GM12878 (cell line): ENCODE data around the gene TNKS1BP1. TPM values are rescaled to one million over a fixed set of nuclear protein-coding genes. Genes with fewer than 3 reads are reported as not detected.
A peak's percentile ranks its signal among the peaks of the same experiment; 100 is the strongest.

Experiments used
- ATAC-seq: fragments of 200-7000 bp; cut with Tn5 transposase; 3 replicates; pipeline ENCODE4 v1.9.1; 2020; ENCODE audit warnings: mild to moderate bottlenecking, moderate library complexity
- BruUV-seq: library from RNA; stranded (reverse); fragments of 400-500 nt; replicated peaks from 2 replicates; lab custom pipeline; 2021; lab: Mats Ljungman, UMichigan
- CTCF ChIA-PET: fragments of 300-600 bp; sonication (Branson Sonifier 250); formaldehyde crosslinking; extraction: SDS; loops from one replicate; lab custom pipeline; 2021; ENCODE audit warnings: inconsistent platforms; lab: Yijun Ruan, JAX
- POLR2A ChIA-PET: fragments of 350-600 bp; formaldehyde crosslinking; extraction: SDS; loops from one replicate; lab custom pipeline; 2021; ENCODE audit warnings: inconsistent platforms; lab: Charles Lee
- RAD21 ChIA-PET: fragments of 300-600 bp; sonication (Branson Sonifier 250); formaldehyde crosslinking; loops from one replicate; lab custom pipeline; 2023; ENCODE audit warnings: antibody characterized with exemption; ENCODE audit not compliant: unreplicated experiment; lab: Charles Lee
- SMC1A ChIA-PET: fragments of 300-600 bp; sonication (Branson Sonifier 250); formaldehyde crosslinking; loops from one replicate; lab custom pipeline; 2023; ENCODE audit not compliant: unreplicated experiment, uncharacterized antibody; lab: Charles Lee
- DNase-seq: peaks from one replicate; pipeline ENCODE4 v3.0.0-alpha.2; 2011; ENCODE audit warnings: low read depth, low spot score
- FAIRE-seq: peaks from 3 replicates; lab custom pipeline; 2011; peaks lifted over from hg19 to GRCh38; lab: Jason Lieb, UNC
- H2AFZ ChIP-seq: 2 replicates; pipeline ENCODE4 v1.6.0; 2011; ENCODE audit warnings: low read depth, low read length, control low read depth; ENCODE audit not compliant: control insufficient read depth
- H3K27ac ChIP-seq: 2 replicates; pipeline ENCODE4 v1.5.1; 2011; ENCODE audit warnings: control low read depth; ENCODE audit not compliant: control insufficient read depth, insufficient read depth
- H3K27me3 ChIP-seq, 2 experiments: replicated peaks in 1 of 2; 2 replicates each; pipeline versions ENCODE4 v1.6.0 to v1.6.1; 2011; ENCODE audit warnings: low read length in 1 of 2; ENCODE audit not compliant: control insufficient read depth in 2 of 2, insufficient read depth in 2 of 2
- H3K36me3 ChIP-seq, 2 experiments: 2 replicates each; pipeline ENCODE4 v1.5.1; 2011; ENCODE audit warnings: low read length in 1 of 2; ENCODE audit not compliant: control insufficient read depth in 2 of 2, insufficient read depth in 2 of 2
- H3K4me1 ChIP-seq: 2 replicates; pipeline ENCODE4 v1.6.1; 2011; ENCODE audit warnings: mild to moderate bottlenecking, low read length, moderate library complexity, mixed read lengths; ENCODE audit not compliant: control insufficient read depth, insufficient read depth
- H3K4me2 ChIP-seq: 2 replicates; pipeline ENCODE4 v1.6.0; 2011; ENCODE audit warnings: control low read depth; ENCODE audit not compliant: control insufficient read depth, insufficient read depth
- H3K4me3 ChIP-seq: fragments of 200-600 bp; sonication (generic); 2 replicates; pipeline ENCODE4 v1.5.1; 2016
- H3K79me2 ChIP-seq: 2 replicates; pipeline ENCODE4 v1.6.0; 2011; ENCODE audit warnings: low read length; ENCODE audit not compliant: control insufficient read depth, insufficient read depth
- H3K9ac ChIP-seq: 2 replicates; pipeline ENCODE4 v1.8.0; 2011; ENCODE audit warnings: low read length, control low read depth, mixed read lengths; ENCODE audit not compliant: control insufficient read depth, insufficient read depth
- H3K9me3 ChIP-seq: replicated peaks from 3 replicates; pipeline ENCODE4 v1.5.1; 2011; ENCODE audit warnings: mild to moderate bottlenecking, low read length; ENCODE audit not compliant: control insufficient read depth, insufficient read depth
- H4K20me1 ChIP-seq: 2 replicates; pipeline ENCODE4 v1.6.0; 2011; ENCODE audit not compliant: control insufficient read depth, insufficient read depth
- ASH2L ChIP-seq: fragments of 300-600, 200-600 bp; sonication (generic); IDR thresholded peaks from 2 replicates; pipeline ENCODE4 v1.6.1; 2017; ENCODE audit warnings: low read depth, mild to moderate bottlenecking, borderline replicate concordance
- CREM ChIP-seq: IDR thresholded peaks from 2 replicates; pipeline ENCODE4 v1.6.1; 2014; ENCODE audit warnings: antibody characterized with exemption, low read depth
- CTCF ChIP-seq, 3 experiments: IDR thresholded peaks in 2 of 3; conservative IDR thresholded peaks in 1 of 3; 2 replicates each; pipeline ENCODE4 v1.5.1; 2011; ENCODE audit warnings: low read depth in 3 of 3, low read length in 3 of 3, mild to moderate bottlenecking in 3 of 3, control low read depth in 2 of 3, moderate library complexity in 2 of 3, inconsistent platforms in 1 of 3, mixed read lengths in 1 of 3; ENCODE audit not compliant: control insufficient read depth in 2 of 3, insufficient read depth in 1 of 3; ENCODE audit errors: extremely low read depth in 1 of 3
- DPF2 ChIP-seq: fragments of 450-650 bp; IDR thresholded peaks from 2 replicates; pipeline ENCODE4 v1.6.1; 2017; ENCODE audit warnings: mild to moderate bottlenecking
- FOXM1 ChIP-seq: IDR thresholded peaks from 2 replicates; pipeline ENCODE4 v1.6.1; 2012; ENCODE audit warnings: low read depth, mild to moderate bottlenecking, inconsistent platforms, low read length, moderate library complexity
- HDGF ChIP-seq: fragments of 450-650 bp; IDR thresholded peaks from 2 replicates; pipeline ENCODE4 v1.6.1; 2016; ENCODE audit warnings: antibody characterized with exemption
- KLF5 ChIP-seq: fragments of 450-650 bp; IDR thresholded peaks from 2 replicates; pipeline ENCODE4 v1.6.1; 2014; ENCODE audit warnings: mild to moderate bottlenecking; ENCODE audit not compliant: partially characterized antibody
- NR2F1 ChIP-seq: fragments of 450-650 bp; conservative IDR thresholded peaks from 2 replicates; pipeline ENCODE4 v1.6.1; 2017; ENCODE audit warnings: mild to moderate bottlenecking
- RCOR1 ChIP-seq: conservative IDR thresholded peaks from 2 replicates; pipeline ENCODE4 v1.6.1; 2012; ENCODE audit warnings: low read depth, low read length, improper control_type of control experiment
- SP1 ChIP-seq: IDR thresholded peaks from one replicate; pipeline ENCODE4 v1.6.1; 2011; ENCODE audit warnings: low read depth, low read length
- SRF ChIP-seq, 2 experiments: IDR thresholded peaks; 2 replicates each; pipeline ENCODE4 v1.6.1; 2011; ENCODE audit warnings: low read depth in 2 of 2, low read length in 2 of 2, mild to moderate bottlenecking in 1 of 2, moderate library complexity in 1 of 2
- WGBS: methylation state at CpG from one replicate; pipeline ENCODE4 v1.1.6; 2016; ENCODE audit warnings: low lambda C conversion rate; ENCODE audit not compliant: insufficient replicate concordance, insufficient coverage; ENCODE audit errors: missing lambda C conversion rate; 5-methylcytosine and 5-hydroxymethylcytosine counted together
- in situ Hi-C: fragments of 300-500 bp; cut with MboI; formaldehyde crosslinking; loops from 9 replicates; pipeline ENCODE4 v1.14.3; 2018; ENCODE audit warnings: mixed read lengths
- intact Hi-C: fragments of 100-400 bp; cut with micrococcal nuclease; formaldehyde crosslinking; loops from one replicate; pipeline ENCODE4 v1.14.2; 2022; ENCODE audit not compliant: unreplicated experiment
- polyA plus RNA-seq, 11 experiments: library from polyadenylated mRNA; depleted of rRNA in 4 of 11; unstranded in 6 of 11; stranded (reverse) in 5 of 11; fragments of >200 nt; fragmentation: Nextera tagmentation in 4 of 11; fragmentation: Illumina TruSeq in 1 of 11; extraction: Ambion mirVana in 4 of 11; extraction: Trizol in 1 of 11; gene quantifications; 1 replicate in 1 of 11; 2 replicates in 10 of 11; pipeline versions ENCODE4 v1.2.1 to v1.2.3, GENCODE V29; 2011 to 2016; ENCODE audit warnings: inconsistent platforms in 2 of 11, missing spikeins in 2 of 11, low read depth in 1 of 11
- total RNA-seq, 4 experiments: library from RNA; depleted of rRNA in 3 of 4; stranded (reverse); fragments of >200 nt in 3 of 4; fragmentation: Illumina TruSeq in 1 of 4; extraction: Trizol in 1 of 4; gene quantifications; 2 replicates each; pipeline versions ENCODE4 v1.2.1 to v1.2.3, GENCODE V29; 2013 to 2021

The TNKS1BP1 gene
- total and polyA plus RNA-seq, 10 of the 15 experiments (the other 5 are each of a cell fraction or from before 2014, with no cell fraction given): 0.26 to 15.8 (median 4.3) TPM

- H3K27ac ChIP-seq: no peak overlapping the region
- H3K4me3 ChIP-seq: no peak overlapping the region
- TF ChIP-seq SRF (IDR thresholded peaks at IDR 0.05; ENCODE audit: low read depth in 2 of 2, low read length in 2 of 2) (no peak), NR2F1 (peak; percentile 39; the same call in 1 of the 2 replicates)
- CTCF ChIA-PET: no interaction called here
- intact Hi-C loops (no loop called here), in situ Hi-C loops (no loop called here)
- no peaks in the 10 kb centered on the region for H3K79me2 ChIP-seq
- no peak for FAIRE-seq
- SMC1A ChIA-PET: interaction anchor here (1.3 kb wide), 1 partner anchor 8 kb away, joined by 3 read pairs; no protein-coding TSS in a partner anchor
- no peak for DNase-seq
- no peaks in the 10 kb centered on the region for H3K27me3 ChIP-seq
- H3K4me2 ChIP-seq: no peak overlapping the region
- 73% methylated on average over 15 of the region's 15 CpGs for whole genome bisulfite sequencing
- H3K9me3 ChIP-seq: no peaks in the 10 kb centered on the region
- H2AFZ ChIP-seq: no peak overlapping the region
- H3K9ac ChIP-seq: no peak overlapping the region
- BruUV-seq: no TSS peak
- RAD21 ChIA-PET: no interaction called here
- no peaks in the 10 kb centered on the region for H4K20me1 ChIP-seq
- POLR2A ChIA-PET: interaction anchor here (0.7 kb wide), 1 partner anchor 11 kb away, joined by 3 read pairs; the partner anchor contains the start of gene TNKS1BP1
- H3K4me1 ChIP-seq: peaks cover 3% of the 10 kb centered on the region
- ATAC-seq: no peak
- H3K36me3 ChIP-seq: peaks cover 1 to 2% of the 10 kb centered on the region in 2 experiments; a peak in 2 of 4 replicates
Observed at GRCh38 chr11:57314221-57314973, 10.4 kb downstream of the TNKS1BP1 start.

- 60% methylated on average over 8 of the region's 8 CpGs for WGBS
- FAIRE-seq (no peak), ATAC-seq (no peak), DNase-seq (no peak)
- no TSS peak for BruUV-seq
- Histone ChIP-seq H3K36me3 (peaks cover 1 to 2% of the 10 kb centered on the region in 2 experiments; a peak in 2 of 4 replicates), H3K27ac (no peak overlapping the region), H3K4me2 (no peak overlapping the region), H3K4me1 (peaks cover 3% of the 10 kb centered on the region), H2AFZ (no peak overlapping the region), H3K4me3 (no peak overlapping the region), H3K9me3 (no peaks in the 10 kb centered on the region), H3K79me2 (no peaks in the 10 kb centered on the region), H3K9ac (no peak overlapping the region), H4K20me1 (no peaks in the 10 kb centered on the region), H3K27me3 (no peaks in the 10 kb centered on the region)
- ChIA-PET CTCF (no interaction called here), RAD21 (no interaction called here), SMC1A (interaction anchor here (1.3 kb wide), 1 partner anchor 9 kb away, joined by 3 read pairs; no protein-coding TSS in a partner anchor), POLR2A (no interaction called here)
- in situ Hi-C loops (no loop called here), intact Hi-C loops (no loop called here)
- TF ChIP-seq SP1 (no peak), RCOR1 (no peak), FOXM1 (no peak), KLF5 (no peak), DPF2 (no peak), CREM (no peak), ASH2L (no peak), CTCF (IDR thresholded peaks at IDR 0.05 in 2 of 3, conservative IDR thresholded peaks at IDR 0.05 in 1 of 3; ENCODE audit: control insufficient read depth in 2 of 3, extremely low read depth in 1 of 3, insufficient read depth in 1 of 3, low read depth in 3 of 3, low read length in 3 of 3) (no peak), HDGF (no peak)
Observed at GRCh38 chr11:57313788-57314135, 11.0 kb downstream of the TNKS1BP1 start.
